ENCODE results near the gene RPS27.

The RPS27 gene

GRCh38 chr1:153958111-153958960, 32.2 kb upstream of the RPS27 start, which contains the start of gene CRTC2:
Gene CRTC2 (minus strand): TSS chr1:153958612. CDS start chr1:153958497, 115 bp downstream.
- Histone ChIP-seq H3K27ac (peak within 1 kb of the TSS; percentile 86 to 92), H3K27me3 (no peaks in the 10 kb centered on the region), H3K4me1 (peaks cover 0 to 57% (median 49%) of the 10 kb centered on the region in 4 donors), H3K36me3 (peaks cover 9 to 32% (median 28%) of the 10 kb centered on the region in 3 donors), H3K9me3 (no peaks in the 10 kb centered on the region), H3K4me3 (peak within 1 kb of the TSS; percentile 78 to 83)
- intact Hi-C loops (cut with DNase I; ENCODE audit: low total_unique reads), result no loop called here
- peak; percentile 99 to 100 for DNase-seq
- peak in 1 of 2 experiments; percentile 4 for TF ChIP-seq CTCF (IDR thresholded peaks at IDR 0.05)

GRCh38 chr1:153958961-153959260, 31.7 kb upstream of the RPS27 start:
- TF ChIP-seq CTCF (IDR thresholded peaks at IDR 0.05), result no peak
- Histone ChIP-seq H3K27ac (peak overlapping the region; percentile 86 to 92), H3K27me3 (no peaks in the 10 kb centered on the region), H3K4me1 (peaks cover 0 to 57% (median 50%) of the 10 kb centered on the region in 4 donors), H3K9me3 (no peaks in the 10 kb centered on the region), H3K36me3 (peaks cover 5 to 26% (median 22%) of the 10 kb centered on the region in 3 donors), H3K4me3 (peak overlapping the region; percentile 78 to 83)
- intact Hi-C loops (cut with DNase I; ENCODE audit: low total_unique reads), result no loop called here
- no peak for DNase-seq

- Histone ChIP-seq H3K4me3 (no peak overlapping the region), H3K9me3 (no peaks in the 10 kb centered on the region), H3K27ac (peak overlapping the region; percentile 86 to 92), H3K36me3 (peaks cover 0 to 21% (median 17%) of the 10 kb centered on the region in 3 donors), H3K4me1 (peaks cover 0 to 62% (median 55%) of the 10 kb centered on the region in 4 donors), H3K27me3 (no peaks in the 10 kb centered on the region)
- DNase-seq, result no peak
- intact Hi-C loops (cut with DNase I; ENCODE audit: low total_unique reads), result no loop called here
- TF ChIP-seq CTCF (IDR thresholded peaks at IDR 0.05), result no peak
These were observed 31.1 kb upstream of the RPS27 start for GRCh38 chr1:153959454-153959853.

- Histone ChIP-seq H3K27ac (peak overlapping the region in 1 of 2 donors; percentile 86), H3K4me3 (no peak overlapping the region), H3K27me3 (no peaks in the 10 kb centered on the region), H3K4me1 (peaks cover 0 to 64% (median 57%) of the 10 kb centered on the region in 4 donors), H3K36me3 (peaks cover 0 to 16% (median 12%) of the 10 kb centered on the region in 3 donors), H3K9me3 (no peaks in the 10 kb centered on the region)
- TF ChIP-seq CTCF (IDR thresholded peaks at IDR 0.05), result no peak
- no peak for DNase-seq
- intact Hi-C loops (cut with DNase I; ENCODE audit: low total_unique reads), result no loop called here
These were observed 30.4 kb upstream of the RPS27 start for GRCh38 chr1:153960206-153960605.

GRCh38 chr1:153961421-153961820, 29.1 kb upstream of the RPS27 start:
- no peak for DNase-seq
- H3K36me3 ChIP-seq, result peaks cover 0 to 16% (median 12%) of the 10 kb centered on the region in 3 donors
- H3K9me3 ChIP-seq, result no peaks in the 10 kb centered on the region
- TF ChIP-seq CTCF (IDR thresholded peaks at IDR 0.05), result no peak
- H3K27me3 ChIP-seq, result no peaks in the 10 kb centered on the region
- peaks cover 0 to 64% (median 52%) of the 10 kb centered on the region in 4 donors for H3K4me1 ChIP-seq
- intact Hi-C loops (cut with DNase I; ENCODE audit: low total_unique reads), result no loop called here
- H3K4me3 ChIP-seq, result peak overlapping the region in 1 of 2 donors; percentile 71
- H3K27ac ChIP-seq, result peak overlapping the region; percentile 89 to 95
